Mucosa of rectum (tissue), 2 donors: ENCODE measurements around the gene STX19.
A peak's percentile ranks its signal among the peaks of the same experiment; 100 is the strongest.
"Not testable (repeated sequence)": the region's sequence is repeated elsewhere in the genome, so short reads cannot be mapped to it uniquely, and the experiment has no call there.

ENCODE experiments used
- H3K27ac ChIP-seq, 2 donors: one replicate each; pipeline ENCODE4 v1.7.0; 2013; ENCODE audit warnings: inconsistent platforms in 2 of 2, low read depth in 2 of 2, low read length in 2 of 2
- H3K27me3 ChIP-seq, 2 donors: one replicate each; pipeline ENCODE4 v1.7.0; 2013; ENCODE audit warnings: low read length in 2 of 2; ENCODE audit not compliant: control insufficient read depth in 2 of 2, insufficient read depth in 2 of 2
- H3K36me3 ChIP-seq, 2 donors: one replicate each; pipeline ENCODE4 v1.7.0; 2013; ENCODE audit warnings: low read length in 2 of 2; ENCODE audit not compliant: control insufficient read depth in 2 of 2, insufficient read depth in 2 of 2
- H3K4me1 ChIP-seq, 2 donors: one replicate each; pipeline ENCODE4 v1.7.0; 2013; ENCODE audit warnings: low read length in 2 of 2, mild to moderate bottlenecking in 1 of 2; ENCODE audit not compliant: control insufficient read depth in 2 of 2, insufficient read depth in 2 of 2
- H3K4me3 ChIP-seq, 2 donors: one replicate each; pipeline ENCODE4 v1.7.0; 2013; ENCODE audit warnings: low read length in 2 of 2
- H3K9ac ChIP-seq, 2 donors: one replicate each; pipeline ENCODE4 v1.7.0; 2013; ENCODE audit warnings: low read length in 2 of 2, low read depth in 1 of 2, mild to moderate bottlenecking in 1 of 2
- H3K9me3 ChIP-seq, 2 donors: one replicate each; pipeline ENCODE4 v1.7.0; 2013; ENCODE audit warnings: low read length in 2 of 2; ENCODE audit not compliant: control insufficient read depth in 2 of 2
- donor health status: healthy.
- donor health status: Normal muscosa, but diverticular disease.

The STX19 gene

DNA sequence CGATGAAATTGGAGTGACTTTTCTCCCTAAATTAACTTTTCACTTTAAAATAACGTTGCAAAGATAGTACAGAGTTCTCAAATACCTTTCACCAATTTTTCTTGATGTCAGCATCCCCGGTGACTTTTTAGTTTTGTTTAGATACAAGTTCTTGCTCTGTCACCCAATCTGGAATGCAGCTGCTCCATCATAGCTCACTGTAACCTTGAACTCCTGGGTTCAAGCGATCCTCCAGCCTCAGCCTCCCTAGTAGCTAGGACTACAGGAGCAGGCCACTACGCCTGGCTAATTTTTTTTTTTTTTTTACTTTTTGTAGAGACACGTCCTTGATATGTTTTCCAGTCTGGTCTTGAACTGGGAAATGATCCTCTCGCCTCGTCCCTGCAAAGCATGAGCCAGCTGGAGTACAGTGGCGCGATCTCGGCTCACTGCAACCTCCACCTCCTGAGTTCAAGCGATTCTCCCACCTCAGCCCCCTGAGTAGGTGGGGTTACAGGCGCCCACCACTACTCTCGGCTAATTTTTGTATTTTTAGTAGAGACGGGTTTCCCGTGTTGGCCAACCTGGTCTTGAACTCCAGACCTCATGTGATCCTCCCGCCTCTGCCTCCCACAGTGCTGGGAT, 35.2 kb upstream of the STX19 start:
- no peaks in the 10 kb centered on the region for H3K9me3 ChIP-seq
- no peaks in the 10 kb centered on the region for H3K27me3 ChIP-seq
- peak overlapping the region; percentile 90 to 95 for H3K27ac ChIP-seq
- peak overlapping the region; percentile 85 to 96 for H3K4me3 ChIP-seq
- H3K36me3 ChIP-seq: peaks cover 11 to 25% of the 10 kb centered on the region in 2 donors
- H3K9ac ChIP-seq: peak overlapping the region; percentile 78 to 92
- H3K4me1 ChIP-seq: peaks cover 11 to 21% of the 10 kb centered on the region in 2 donors

DNA sequence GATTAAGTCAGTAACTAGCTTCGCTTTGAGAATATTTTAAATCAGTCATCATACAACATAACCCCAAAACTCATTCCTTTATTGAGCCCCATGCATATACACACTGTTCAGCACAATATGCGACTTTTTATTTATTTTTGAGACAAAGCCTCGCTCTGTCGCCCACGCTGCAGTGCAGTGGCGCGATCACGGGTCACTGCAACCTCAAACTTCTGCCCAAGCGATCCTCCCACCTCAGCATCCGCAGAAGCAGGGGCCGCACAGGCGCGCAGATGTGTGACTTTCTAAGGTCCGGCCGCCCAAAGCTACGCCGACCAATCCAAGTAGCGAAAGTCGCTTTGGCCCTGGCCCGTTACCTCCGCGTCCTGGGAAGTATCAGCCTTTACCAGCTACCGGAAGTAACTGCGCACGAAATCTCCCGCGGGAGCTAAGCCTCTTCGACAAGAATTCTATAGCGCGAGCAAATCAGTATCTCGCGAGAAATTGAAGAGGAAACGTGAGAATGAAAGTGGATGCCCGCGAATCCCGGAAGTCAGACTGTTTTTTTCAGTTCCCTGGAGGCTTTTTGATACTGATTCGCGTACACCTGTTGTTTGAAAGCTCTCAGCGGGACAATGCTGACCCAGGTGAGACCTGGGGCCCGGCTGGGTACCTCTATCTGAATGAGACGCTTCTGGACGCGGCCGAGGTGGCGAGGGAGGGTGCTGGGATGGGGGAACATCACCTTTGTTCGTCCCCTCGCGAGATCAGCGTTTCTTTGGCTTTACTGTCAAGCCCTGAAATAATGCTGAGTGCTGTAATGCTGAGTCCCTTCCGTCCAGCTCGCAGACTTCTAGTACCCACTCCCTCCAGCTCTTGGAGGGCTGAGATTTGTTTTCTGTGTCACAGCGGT, 34.4 kb upstream of the STX19 start, which contains the start of the genes DHFR2 and NSUN3:
TSS of gene DHFR2 (minus strand) at position 404 of the 892 bp plus-strand sequence. CDS start 1,405 bp downstream, outside the sequence.
TSS of gene NSUN3 (plus strand) at position 549 of the 892 bp plus-strand sequence. CDS start at position 615, 66 bp downstream.
- peak within 1 kb of the TSS; percentile 85 to 96 for H3K4me3 ChIP-seq
- H3K27ac ChIP-seq: peak within 1 kb of the TSS; percentile 90 to 95
- H3K4me1 ChIP-seq: peaks cover 11 to 21% of the 10 kb centered on the region in 2 donors
- H3K9ac ChIP-seq: peak within 1 kb of the TSS; percentile 78 to 92
- no peaks in the 10 kb centered on the region for H3K9me3 ChIP-seq
- peaks cover 9 to 19% of the 10 kb centered on the region in 2 donors for H3K36me3 ChIP-seq
- H3K27me3 ChIP-seq: no peaks in the 10 kb centered on the region

GRCh38 chr3:94061297-94061696, 32.9 kb upstream of the STX19 start:
- Histone ChIP-seq H3K9ac (no peak overlapping the region), H3K27me3 (no peaks in the 10 kb centered on the region), H3K4me3 (no peak overlapping the region), H3K27ac (no peak overlapping the region), H3K9me3 (no peaks in the 10 kb centered on the region), H3K36me3 (peaks cover 0 to 6% of the 10 kb centered on the region in 2 donors), H3K4me1 (peaks cover 11 to 21% of the 10 kb centered on the region in 2 donors)

- Histone ChIP-seq H3K27me3 (no peaks in the 10 kb centered on the region), H3K9ac (no peak overlapping the region), H3K36me3 (peaks cover 0 to 3% of the 10 kb centered on the region in 2 donors), H3K9me3 (no peaks in the 10 kb centered on the region), H3K4me3 (no peak overlapping the region), H3K27ac (no peak overlapping the region), H3K4me1 (no peaks in the 10 kb centered on the region)
Observed at GRCh38 chr3:94050546-94050945, 22.1 kb upstream of the STX19 start.

GRCh38 chr3:94049267-94049666, 20.9 kb upstream of the STX19 start:
- Histone ChIP-seq H3K27me3 (no peaks in the 10 kb centered on the region), H3K27ac (no peak overlapping the region), H3K9me3 (no peaks in the 10 kb centered on the region), H3K9ac (no peak overlapping the region), H3K36me3 (peaks cover 0 to 3% of the 10 kb centered on the region in 2 donors), H3K4me1 (no peaks in the 10 kb centered on the region), H3K4me3 (no peak overlapping the region)

DNA sequence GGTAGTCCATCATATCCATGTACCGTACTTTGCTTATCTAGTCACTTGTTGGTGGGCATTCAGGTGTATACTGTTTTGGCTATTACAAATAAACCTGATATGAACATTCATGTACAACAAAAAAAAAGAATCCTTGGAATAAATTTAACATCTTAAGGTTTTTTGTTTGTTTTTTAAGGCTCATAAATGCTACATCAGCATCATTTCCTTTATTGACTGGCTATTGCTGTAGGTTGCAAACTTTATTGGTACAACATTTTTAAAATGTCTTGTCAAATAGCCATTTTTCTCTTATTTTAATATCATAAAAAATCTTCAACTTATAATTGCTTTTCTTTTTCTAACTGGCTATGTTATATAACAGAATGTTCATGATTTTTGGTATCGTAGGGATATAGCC, 18.1 kb upstream of the STX19 start:
- H3K27me3 ChIP-seq: no peaks in the 10 kb centered on the region
- H3K4me3 ChIP-seq: no peak overlapping the region
- H3K9me3 ChIP-seq: no peaks in the 10 kb centered on the region
- H3K27ac ChIP-seq: no peak overlapping the region
- no peaks in the 10 kb centered on the region for H3K4me1 ChIP-seq
- no peak overlapping the region for H3K9ac ChIP-seq
- H3K36me3 ChIP-seq: no peaks in the 10 kb centered on the region

DNA sequence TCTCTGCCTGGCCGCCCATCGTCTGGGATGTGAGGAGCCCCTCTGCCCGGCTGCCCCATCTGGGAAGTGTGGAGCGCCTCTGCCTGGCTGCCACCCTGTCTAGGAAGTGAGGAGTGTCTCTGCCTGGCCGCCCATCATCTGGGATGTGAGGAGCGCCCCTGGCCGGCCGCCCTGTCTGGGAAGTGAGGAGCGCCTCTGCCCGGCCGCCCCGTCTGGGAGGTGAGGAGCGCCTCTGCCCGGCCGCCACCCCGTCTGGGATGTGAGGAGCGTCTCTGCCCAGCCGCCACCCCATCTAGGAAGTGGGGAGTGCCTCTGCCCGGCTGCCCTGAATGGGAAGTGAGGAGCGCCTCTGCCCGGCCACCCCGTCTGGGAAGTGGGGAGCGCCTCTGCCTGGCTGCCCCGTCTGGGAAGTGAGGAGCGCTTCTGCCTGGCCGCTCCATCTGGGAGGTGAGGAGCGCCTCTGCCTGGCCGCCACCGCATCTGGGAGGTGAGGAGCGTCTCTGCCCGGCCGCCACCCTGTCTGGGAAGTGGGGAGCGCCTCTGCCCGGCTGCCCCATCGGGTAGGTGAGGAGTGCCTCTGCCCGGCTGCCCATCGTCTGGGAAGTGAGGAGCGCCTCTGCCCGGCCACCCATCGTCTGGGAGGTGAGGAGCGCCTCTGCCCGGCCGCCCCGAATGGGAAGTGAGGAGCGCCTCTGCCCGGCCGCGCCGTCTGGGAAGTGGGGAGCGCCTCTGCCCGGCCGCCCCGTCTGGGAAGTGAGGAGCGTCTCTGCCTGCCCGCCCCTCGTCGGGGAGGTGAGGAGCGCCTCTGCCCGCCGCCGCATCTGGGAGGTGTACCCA, 15.9 kb upstream of the STX19 start:
- H3K27ac ChIP-seq, H3K9ac ChIP-seq, H3K4me1 ChIP-seq, H3K4me3 ChIP-seq, H3K36me3 ChIP-seq, H3K27me3 ChIP-seq, H3K9me3 ChIP-seq: not testable (repeated sequence)

DNA sequence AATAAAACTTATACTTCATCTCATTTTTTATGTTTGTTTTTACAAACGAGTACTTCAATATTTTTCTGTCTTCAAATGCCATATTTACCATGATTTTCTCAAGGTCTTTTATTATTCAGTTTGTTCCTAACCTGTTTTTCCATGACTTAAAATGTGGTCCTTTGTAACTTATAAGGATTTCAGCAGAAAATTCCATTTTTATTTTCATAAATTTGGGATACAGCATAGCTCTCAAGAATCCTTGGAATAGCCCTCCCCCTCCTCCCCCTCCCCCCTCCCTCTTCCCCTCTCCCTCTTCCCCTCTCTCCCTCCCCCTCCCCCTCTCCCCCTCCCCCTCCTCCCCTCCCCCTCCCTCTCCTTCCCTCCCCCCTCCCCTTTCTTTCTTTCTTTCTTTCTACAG, 14.9 kb upstream of the STX19 start:
- H3K36me3 ChIP-seq: no peaks in the 10 kb centered on the region
- no peak overlapping the region for H3K4me3 ChIP-seq
- no peaks in the 10 kb centered on the region for H3K27me3 ChIP-seq
- H3K4me1 ChIP-seq: no peaks in the 10 kb centered on the region
- no peak overlapping the region for H3K9ac ChIP-seq
- H3K27ac ChIP-seq: no peak overlapping the region
- H3K9me3 ChIP-seq: no peaks in the 10 kb centered on the region

DNA sequence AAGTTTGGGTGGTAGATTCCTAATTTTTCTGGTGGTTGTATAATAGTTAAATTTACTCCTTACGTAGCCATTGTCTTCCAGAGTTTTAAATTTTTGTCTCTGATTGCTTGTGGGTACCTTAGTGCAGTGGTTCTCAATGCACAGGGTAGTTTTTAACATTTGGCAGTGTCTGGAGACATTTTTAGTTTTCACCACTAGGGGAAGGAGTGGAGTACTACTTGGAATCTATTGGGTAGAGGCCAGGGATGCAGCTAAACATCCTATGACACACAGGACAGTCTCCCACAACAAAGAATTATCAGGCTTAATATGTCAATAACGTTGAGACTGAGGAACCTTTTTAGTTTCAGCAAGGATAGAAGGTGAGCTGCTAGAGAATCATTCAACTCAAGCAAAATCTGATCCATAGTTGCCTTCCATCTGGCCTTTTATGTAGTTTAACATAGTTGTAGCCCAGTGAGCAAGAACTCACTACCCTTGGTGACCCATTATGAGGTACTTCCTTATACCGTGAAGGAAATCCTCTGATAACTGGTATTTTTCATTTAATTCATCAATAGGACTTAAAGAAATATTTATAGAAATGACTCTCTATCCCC, 8.6 kb upstream of the STX19 start:
- Histone ChIP-seq H3K27me3 (no peaks in the 10 kb centered on the region), H3K9me3 (no peaks in the 10 kb centered on the region), H3K36me3 (no peaks in the 10 kb centered on the region), H3K4me1 (no peaks in the 10 kb centered on the region), H3K4me3 (no peak overlapping the region), H3K9ac (no peak overlapping the region), H3K27ac (no peak overlapping the region)
